ENCODE results near the gene BICRAL.
"Not testable (repeated sequence)": the region's sequence is repeated elsewhere in the genome, so short reads cannot be mapped to it uniquely, and the experiment has no call there.

The BICRAL gene

DNA sequence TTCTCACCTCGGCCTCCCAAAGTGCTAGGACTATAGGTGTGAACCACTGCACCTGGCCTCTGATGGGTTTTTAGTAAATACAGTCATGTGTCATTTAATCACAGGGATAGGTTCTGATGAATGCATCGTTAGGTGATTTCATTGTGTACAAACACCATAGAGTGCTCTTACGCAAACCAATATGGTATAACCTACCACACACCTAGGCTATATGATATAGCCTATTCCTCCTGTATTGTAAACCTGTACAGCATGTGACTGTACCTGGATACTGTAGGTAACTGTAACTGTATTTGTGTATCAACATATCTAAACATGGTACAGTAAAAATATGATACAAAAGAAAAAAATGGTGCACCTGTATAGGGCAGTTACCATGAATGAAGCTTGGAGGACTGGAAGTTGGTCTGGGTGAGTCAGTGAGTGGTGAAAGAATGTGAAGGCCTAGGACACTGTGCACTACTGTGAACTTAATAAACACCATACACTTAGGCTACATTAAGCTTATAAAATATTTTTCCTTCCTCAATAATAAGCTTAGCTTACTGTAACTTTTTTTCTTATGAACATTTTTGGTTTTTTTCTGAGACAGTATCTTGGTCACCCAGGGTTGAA lies 10.0 kb downstream of the BICRAL start:
- no peak for DNase-seq

DNA sequence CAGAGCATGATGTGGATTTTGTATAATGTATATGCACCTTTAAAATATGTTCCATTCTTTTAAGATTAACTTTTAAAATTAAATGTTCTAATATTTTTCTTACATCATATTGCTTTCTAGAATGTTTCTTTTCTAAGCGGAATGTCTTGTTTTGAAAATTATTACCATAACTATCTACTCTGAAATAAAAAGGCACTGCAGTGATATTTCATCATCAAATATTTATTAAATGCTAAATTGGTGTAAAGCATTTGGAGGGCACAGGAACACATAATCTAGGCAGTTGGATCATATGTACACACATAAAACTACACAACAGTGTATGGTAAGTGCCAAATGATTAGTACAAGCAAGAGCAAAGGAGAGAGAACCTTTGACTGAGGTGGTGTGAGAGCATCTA lies 13.8 kb downstream of the BICRAL start:
- DNase-seq = no peak

GRCh38 chr6:42796171-42796570 lies 14.3 kb downstream of the BICRAL start:
- no peak for DNase-seq

DNA sequence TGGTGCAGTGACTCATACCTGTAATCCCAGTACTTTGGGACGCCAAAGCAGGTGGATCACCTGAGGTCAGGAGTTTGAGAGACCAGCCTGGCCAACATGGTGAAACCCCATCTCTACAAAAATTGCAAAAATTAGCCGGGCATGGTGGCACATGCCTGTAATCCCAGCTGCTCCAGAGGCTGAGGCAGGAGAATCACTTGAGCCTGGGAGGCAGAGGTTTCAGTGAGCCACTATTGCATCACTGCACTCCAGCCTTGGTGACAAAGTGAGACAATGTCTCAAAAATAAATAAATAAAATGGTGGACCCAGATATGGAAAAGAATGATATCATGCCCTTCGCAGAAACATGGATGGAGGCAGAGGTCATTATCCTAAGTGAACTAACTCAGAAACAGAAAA lies 15.8 kb downstream of the BICRAL start:
- not testable (repeated sequence) for DNase-seq

- DNase-seq = no peak
Observed at GRCh38 chr6:42805297-42805861, 23.5 kb downstream of the BICRAL start.

DNA sequence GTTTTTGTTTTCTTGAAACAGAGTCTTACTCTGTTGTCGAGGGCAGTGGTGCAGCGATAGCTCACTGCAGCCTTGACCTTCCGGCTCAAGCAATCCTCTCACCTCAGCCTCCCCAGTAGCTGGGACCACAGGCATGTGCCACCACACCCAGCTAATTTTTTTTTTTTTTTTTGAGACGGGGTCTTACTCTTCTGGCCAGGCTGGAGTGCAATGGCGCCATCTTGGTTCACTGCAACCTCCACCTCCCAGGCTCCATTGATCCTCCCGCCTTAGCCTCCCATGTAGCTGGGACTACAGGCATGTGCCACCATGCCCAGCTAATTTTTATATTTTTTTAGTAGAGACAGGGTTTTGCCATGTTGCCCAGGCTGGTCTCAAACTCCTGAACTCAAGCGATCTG lies 24.5 kb downstream of the BICRAL start:
- DNase-seq = not testable (repeated sequence)

- no peak for DNase-seq
Observed at GRCh38 chr6:42808492-42809483, 26.9 kb downstream of the BICRAL start.

DNA sequence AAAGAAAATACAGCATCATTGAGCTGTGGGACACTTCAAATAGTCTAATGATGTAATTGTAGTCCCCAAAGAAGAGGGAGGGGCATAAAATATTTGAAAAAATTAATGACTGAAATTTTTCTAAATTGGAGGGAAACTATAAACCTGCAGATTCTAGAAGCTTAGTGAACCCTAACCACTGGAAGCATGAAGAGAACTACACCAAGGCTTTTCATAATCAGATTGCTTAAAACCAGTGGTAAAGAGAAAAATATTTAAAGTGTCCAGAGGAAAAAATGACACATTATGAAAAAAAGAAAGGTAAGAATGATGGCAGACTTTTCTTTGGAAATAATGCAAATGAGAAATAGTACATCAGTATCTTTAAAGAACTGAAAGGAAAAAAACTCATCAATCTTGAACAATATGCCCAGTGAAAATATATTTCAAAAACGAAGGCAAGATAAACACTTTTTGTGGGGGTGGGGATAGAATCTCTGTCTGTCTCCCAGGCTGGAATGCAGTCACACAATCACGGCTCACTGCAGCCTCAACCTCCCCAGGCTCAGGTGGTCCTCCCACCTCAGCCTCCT lies 31.3 kb downstream of the BICRAL start:
- no peak for DNase-seq

GRCh38 chr6:42813906-42814444 lies 32.1 kb downstream of the BICRAL start:
- DNase-seq = no peak

DNA sequence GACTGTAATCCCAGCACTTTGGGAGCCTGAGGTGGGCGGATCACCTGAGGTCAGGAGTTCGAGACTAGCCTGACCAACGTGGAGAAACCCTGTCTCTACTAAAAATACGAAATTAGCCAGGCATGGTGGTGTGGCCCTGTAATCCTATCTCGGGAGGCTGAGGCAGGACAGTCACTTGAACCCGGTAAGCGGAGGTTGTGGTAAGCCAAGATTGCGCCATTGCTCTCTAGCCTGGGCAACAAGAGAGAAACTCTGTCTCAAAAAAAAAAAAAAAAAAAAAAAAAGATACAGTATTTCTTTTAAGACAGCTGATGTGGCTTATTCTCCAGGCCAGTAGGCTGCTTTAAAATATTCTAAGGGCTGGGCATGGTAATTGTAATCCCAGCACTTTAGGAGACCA lies 33.9 kb downstream of the BICRAL start:
- not testable (repeated sequence) for DNase-seq

GRCh38 chr6:42817907-42818306 lies 36.1 kb downstream of the BICRAL start:
- DNase-seq = no peak

DNA sequence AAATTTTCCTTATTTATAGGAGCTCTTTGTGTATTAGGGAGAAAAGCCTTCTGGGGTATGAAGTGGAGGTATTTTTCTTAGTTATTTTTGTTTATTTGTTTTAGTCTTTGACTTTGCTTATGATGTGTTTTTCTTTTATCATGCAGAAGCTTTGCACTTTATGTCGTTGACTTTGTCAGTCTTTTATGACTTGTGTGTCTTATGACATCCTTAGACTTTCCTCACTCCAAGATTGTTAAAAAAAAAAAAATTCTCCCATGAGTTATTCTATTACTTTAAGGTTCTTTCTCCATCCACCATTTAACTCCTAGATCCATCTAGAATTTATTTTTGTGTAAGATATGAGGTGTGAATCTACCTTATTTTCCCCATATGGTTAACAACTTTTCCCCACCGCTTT lies 36.6 kb downstream of the BICRAL start:
- no peak for DNase-seq

- DNase-seq = no peak
Observed at GRCh38 chr6:42818878-42819277, 37.0 kb downstream of the BICRAL start.

DNA sequence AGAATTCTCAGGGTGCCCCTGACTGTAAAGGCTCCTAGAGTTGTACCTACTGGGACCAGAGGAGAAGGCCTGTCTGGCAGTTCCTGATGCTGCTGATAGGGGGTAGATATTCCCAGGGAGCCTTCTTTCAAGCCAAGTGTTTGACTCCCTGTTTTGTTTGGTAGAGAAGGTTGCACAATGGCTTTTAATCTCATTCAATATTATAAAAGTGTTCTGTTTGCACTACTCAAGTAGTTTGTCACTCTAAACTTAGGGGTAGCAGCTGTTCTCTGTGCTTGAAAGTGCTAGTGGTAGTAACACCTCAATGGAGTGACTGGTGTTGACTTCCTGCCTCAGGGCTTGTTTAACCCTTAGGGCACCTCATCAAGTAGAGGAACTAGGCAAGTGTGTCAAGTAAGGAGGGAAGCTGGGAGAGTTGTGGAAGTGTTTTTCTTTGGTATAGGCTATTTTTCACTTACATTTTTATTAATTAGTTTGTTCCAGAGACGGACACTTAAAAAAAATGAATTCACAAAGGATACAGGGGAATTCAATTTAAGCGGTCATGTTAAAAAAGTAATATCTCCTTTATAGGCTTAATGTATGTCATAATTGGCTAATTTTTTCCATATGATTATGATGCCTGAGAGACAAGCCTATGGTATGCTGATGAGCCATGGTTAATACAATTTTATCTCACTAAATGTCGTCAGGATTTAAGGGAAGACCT lies 38.1 kb downstream of the BICRAL start:
- DNase-seq = no peak

GRCh38 chr6:42820512-42821340 lies 38.9 kb downstream of the BICRAL start:
- DNase-seq = peak in 11 of 14 donors; percentile 3 to 28 (median 12)

- no peak for DNase-seq
Observed at GRCh38 chr6:42821341-42821668, 39.5 kb downstream of the BICRAL start.

DNA sequence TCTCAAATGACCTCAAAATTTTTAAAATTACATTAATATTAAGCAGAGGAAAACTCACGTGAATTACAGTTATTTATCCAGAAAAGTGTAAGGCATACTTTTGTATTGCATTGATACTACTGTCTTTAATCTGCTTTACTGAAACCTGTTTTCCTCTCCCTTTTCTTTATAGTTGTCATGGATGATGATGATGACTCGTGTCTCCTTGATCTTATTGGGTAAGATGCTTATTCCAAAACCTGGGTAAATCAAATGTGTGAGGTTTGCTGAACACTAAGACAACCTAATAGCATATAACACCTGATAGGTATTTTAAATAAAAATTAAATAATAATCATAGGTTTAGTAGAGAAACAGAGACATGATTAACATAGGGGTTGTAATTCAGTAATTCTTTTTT lies 40.0 kb downstream of the BICRAL start:
- DNase-seq = no peak

DNA sequence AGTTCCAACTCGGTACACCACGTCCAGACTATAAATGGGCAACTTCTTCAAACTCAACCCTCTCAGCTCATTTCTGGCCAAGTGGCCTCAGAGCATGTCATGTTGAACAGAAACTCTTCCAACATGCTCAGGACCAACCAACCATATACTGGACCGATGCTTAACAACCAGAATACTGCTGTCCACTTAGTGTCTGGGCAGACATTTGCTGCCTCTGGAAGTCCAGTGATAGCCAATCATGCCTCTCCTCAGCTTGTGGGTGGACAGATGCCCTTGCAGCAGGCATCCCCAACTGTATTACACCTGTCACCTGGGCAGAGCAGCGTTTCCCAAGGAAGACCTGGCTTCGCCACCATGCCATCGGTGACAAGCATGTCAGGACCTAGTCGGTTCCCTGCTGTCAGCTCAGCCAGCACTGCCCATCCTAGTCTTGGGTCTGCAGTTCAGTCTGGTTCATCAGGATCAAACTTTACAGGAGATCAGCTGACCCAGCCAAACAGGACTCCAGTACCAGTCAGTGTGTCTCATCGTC lies 47.8 kb downstream of the BICRAL start:
- no peak for DNase-seq

GRCh38 chr6:42831237-42831636 lies 49.4 kb downstream of the BICRAL start:
- no peak for DNase-seq

DNA sequence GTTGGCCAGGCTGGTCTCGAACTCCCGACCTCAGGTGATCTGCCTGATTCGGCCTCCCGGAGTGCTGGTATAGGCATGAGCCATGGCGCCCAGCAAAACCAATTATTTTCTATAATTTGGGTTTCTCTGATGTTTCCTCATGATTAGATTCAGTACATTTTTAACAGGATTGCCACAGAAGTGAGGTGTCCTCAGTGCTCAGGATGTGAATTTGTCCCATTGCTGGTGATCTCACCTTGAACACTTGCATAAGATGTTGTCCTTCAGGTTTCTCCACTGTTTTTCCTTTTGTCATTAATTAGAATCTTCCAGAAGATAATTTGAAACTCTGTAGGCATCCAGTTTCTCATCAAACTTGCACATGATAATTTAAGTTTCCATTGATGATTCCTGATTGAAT lies 52.2 kb downstream of the BICRAL start:
- DNase-seq = no peak
